Peyer's patch (tissue), 4 donors: ENCODE results near the gene MANBA.

ENCODE experiments used
- POLR2A ChIP-seq, 2 donors: fragments of 450-650 bp; IDR thresholded peaks; one replicate each; pipeline ENCODE4 v1.5.1; 2017; ENCODE audit warnings: antibody characterized with exemption in 2 of 2, mild to moderate bottlenecking in 2 of 2, moderate library complexity in 2 of 2
- TF ChIP-seq, protein P1 (sequence below), 6 experiments: fragments of 450-650 bp in 4 of 6; fragments of 200-600 bp in 2 of 6; sonication (generic) in 1 of 6; IDR thresholded peaks; one replicate each; pipeline ENCODE4 v1.5.1; 2017 to 2019; ENCODE audit warnings: antibody characterized with exemption in 6 of 6, mild to moderate bottlenecking in 3 of 6, moderate library complexity in 1 of 6

- TF ChIP-seq, protein P1, sequence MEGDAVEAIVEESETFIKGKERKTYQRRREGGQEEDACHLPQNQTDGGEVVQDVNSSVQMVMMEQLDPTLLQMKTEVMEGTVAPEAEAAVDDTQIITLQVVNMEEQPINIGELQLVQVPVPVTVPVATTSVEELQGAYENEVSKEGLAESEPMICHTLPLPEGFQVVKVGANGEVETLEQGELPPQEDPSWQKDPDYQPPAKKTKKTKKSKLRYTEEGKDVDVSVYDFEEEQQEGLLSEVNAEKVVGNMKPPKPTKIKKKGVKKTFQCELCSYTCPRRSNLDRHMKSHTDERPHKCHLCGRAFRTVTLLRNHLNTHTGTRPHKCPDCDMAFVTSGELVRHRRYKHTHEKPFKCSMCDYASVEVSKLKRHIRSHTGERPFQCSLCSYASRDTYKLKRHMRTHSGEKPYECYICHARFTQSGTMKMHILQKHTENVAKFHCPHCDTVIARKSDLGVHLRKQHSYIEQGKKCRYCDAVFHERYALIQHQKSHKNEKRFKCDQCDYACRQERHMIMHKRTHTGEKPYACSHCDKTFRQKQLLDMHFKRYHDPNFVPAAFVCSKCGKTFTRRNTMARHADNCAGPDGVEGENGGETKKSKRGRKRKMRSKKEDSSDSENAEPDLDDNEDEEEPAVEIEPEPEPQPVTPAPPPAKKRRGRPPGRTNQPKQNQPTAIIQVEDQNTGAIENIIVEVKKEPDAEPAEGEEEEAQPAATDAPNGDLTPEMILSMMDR (IDR thresholded peaks at IDR 0.05) = no peak
- no peak for TF ChIP-seq POLR2A (IDR thresholded peaks at IDR 0.05)
Observed at GRCh38 chr4:102663073-102663472, 97.7 kb downstream of the MANBA start.
